Stomach (tissue), 4 donors: ENCODE results near the gene KANSL2.
"Not testable (repeated sequence)": the region's sequence is repeated elsewhere in the genome, so short reads cannot be mapped to it uniquely, and the experiment has no call there.

Source experiments
- EP300 ChIP-seq: sonication (generic); formaldehyde crosslinking; IDR thresholded peaks from one replicate; pipeline ENCODE4 v1.6.1; 2017; ENCODE audit warnings: antibody characterized with exemption
- POLR2A ChIP-seq, 4 donors: fragments of 450-650 bp; IDR thresholded peaks; one replicate each; pipeline ENCODE4 v1.6.1; 2016; ENCODE audit warnings: antibody characterized with exemption in 4 of 4, control low read depth in 2 of 4, mild to moderate bottlenecking in 1 of 4, moderate library complexity in 1 of 4
- POLR2AphosphoS5 ChIP-seq, 3 donors: sonication (generic); formaldehyde crosslinking; IDR thresholded peaks; one replicate each; pipeline ENCODE4 v1.6.1; 2016; ENCODE audit warnings: antibody characterized with exemption in 3 of 3
- TF ChIP-seq, protein P1 (sequence below), 7 experiments: fragments of 450-650 bp in 4 of 7; fragments of 200-600 bp in 3 of 7; sonication (generic) in 3 of 7; IDR thresholded peaks; one replicate each; pipeline ENCODE4 v1.5.1; 2016 to 2019; ENCODE audit warnings: antibody characterized with exemption in 7 of 7, control low read depth in 2 of 7, mild to moderate bottlenecking in 1 of 7

DNA sequence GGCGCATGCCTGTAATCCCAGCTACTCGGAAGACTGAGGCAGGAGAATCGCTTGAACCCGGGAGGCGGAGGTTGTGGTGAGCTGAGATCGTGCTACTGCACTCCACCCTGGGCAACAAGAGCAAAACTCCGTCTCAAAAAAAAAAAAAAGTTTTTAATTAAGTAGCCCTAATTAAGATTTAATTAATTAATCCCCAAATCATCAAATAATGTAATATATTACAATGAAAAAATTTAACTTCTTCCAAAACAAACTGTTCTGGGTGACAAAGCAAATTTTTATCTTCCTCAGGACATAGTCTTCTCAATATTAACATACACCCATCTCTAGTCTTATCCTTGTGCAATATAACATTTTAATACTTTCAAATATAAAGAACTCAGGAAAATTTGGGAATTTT, 16.8 kb upstream of the KANSL2 start:
- not testable (repeated sequence) for TF ChIP-seq POLR2A (IDR thresholded peaks at IDR 0.05); POLR2AphosphoS5 (IDR thresholded peaks at IDR 0.05); EP300
- TF ChIP-seq, protein P1, sequence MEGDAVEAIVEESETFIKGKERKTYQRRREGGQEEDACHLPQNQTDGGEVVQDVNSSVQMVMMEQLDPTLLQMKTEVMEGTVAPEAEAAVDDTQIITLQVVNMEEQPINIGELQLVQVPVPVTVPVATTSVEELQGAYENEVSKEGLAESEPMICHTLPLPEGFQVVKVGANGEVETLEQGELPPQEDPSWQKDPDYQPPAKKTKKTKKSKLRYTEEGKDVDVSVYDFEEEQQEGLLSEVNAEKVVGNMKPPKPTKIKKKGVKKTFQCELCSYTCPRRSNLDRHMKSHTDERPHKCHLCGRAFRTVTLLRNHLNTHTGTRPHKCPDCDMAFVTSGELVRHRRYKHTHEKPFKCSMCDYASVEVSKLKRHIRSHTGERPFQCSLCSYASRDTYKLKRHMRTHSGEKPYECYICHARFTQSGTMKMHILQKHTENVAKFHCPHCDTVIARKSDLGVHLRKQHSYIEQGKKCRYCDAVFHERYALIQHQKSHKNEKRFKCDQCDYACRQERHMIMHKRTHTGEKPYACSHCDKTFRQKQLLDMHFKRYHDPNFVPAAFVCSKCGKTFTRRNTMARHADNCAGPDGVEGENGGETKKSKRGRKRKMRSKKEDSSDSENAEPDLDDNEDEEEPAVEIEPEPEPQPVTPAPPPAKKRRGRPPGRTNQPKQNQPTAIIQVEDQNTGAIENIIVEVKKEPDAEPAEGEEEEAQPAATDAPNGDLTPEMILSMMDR (IDR thresholded peaks at IDR 0.05) = not testable (repeated sequence)
